Right lobe of liver (tissue), 4 donors: ENCODE measurements around the gene LY86.

Experiments
- CTCF ChIP-seq, 4 donors: fragments of 200-600 bp in 3 of 4; fragments of 450-650 bp in 1 of 4; IDR thresholded peaks; one replicate each; pipeline versions ENCODE4 v1.5.1 to v1.8.0; 2016 to 2022; ENCODE audit warnings: antibody characterized with exemption in 4 of 4, mild to moderate bottlenecking in 2 of 4
- POLR2A ChIP-seq: fragments of 450-650 bp; IDR thresholded peaks from one replicate; pipeline ENCODE4 v1.6.1; 2017; ENCODE audit warnings: antibody characterized with exemption, mild to moderate bottlenecking
- donor health status: DM: no; HTN: no; CAD: no.
- donor health status: DM: no; HTN: no; CAD: no.
- donor health status: DM: no; HTN: yes; CAD: no.

GRCh38 chr6:6584310-6585002 lies 4.1 kb upstream of the LY86 start:
- TF ChIP-seq CTCF (IDR thresholded peaks at IDR 0.05) (no peak), POLR2A (no peak)
